GM12878 (cell line): ENCODE results near the gene MOCOS. TPM values are rescaled to one million over a fixed set of nuclear protein-coding genes. Genes with fewer than 3 reads are reported as not detected.

Source experiments
- ATAC-seq: fragments of 200-7000 bp; cut with Tn5 transposase; 3 replicates; pipeline ENCODE4 v1.9.1; 2020; ENCODE audit warnings: mild to moderate bottlenecking, moderate library complexity
- BruUV-seq: library from RNA; stranded (reverse); fragments of 400-500 nt; replicated peaks from 2 replicates; lab custom pipeline; 2021; lab: Mats Ljungman, UMichigan
- CTCF ChIA-PET: fragments of 300-600 bp; sonication (Branson Sonifier 250); formaldehyde crosslinking; extraction: SDS; loops from one replicate; lab custom pipeline; 2021; ENCODE audit warnings: inconsistent platforms; lab: Yijun Ruan, JAX
- POLR2A ChIA-PET: fragments of 350-600 bp; formaldehyde crosslinking; extraction: SDS; loops from one replicate; lab custom pipeline; 2021; ENCODE audit warnings: inconsistent platforms; lab: Charles Lee
- RAD21 ChIA-PET: fragments of 300-600 bp; sonication (Branson Sonifier 250); formaldehyde crosslinking; loops from one replicate; lab custom pipeline; 2023; ENCODE audit warnings: antibody characterized with exemption; ENCODE audit not compliant: unreplicated experiment; lab: Charles Lee
- SMC1A ChIA-PET: fragments of 300-600 bp; sonication (Branson Sonifier 250); formaldehyde crosslinking; loops from one replicate; lab custom pipeline; 2023; ENCODE audit not compliant: unreplicated experiment, uncharacterized antibody; lab: Charles Lee
- DNase-seq: peaks from one replicate; pipeline ENCODE4 v3.0.0-alpha.2; 2011; ENCODE audit warnings: low read depth, low spot score
- FAIRE-seq: peaks from 3 replicates; lab custom pipeline; 2011; peaks lifted over from hg19 to GRCh38; lab: Jason Lieb, UNC
- H2AFZ ChIP-seq: 2 replicates; pipeline ENCODE4 v1.6.0; 2011; ENCODE audit warnings: low read depth, low read length, control low read depth; ENCODE audit not compliant: control insufficient read depth
- H3K27ac ChIP-seq: 2 replicates; pipeline ENCODE4 v1.5.1; 2011; ENCODE audit warnings: control low read depth; ENCODE audit not compliant: control insufficient read depth, insufficient read depth
- H3K27me3 ChIP-seq, 2 experiments: replicated peaks in 1 of 2; 2 replicates each; pipeline versions ENCODE4 v1.6.0 to v1.6.1; 2011; ENCODE audit warnings: low read length in 1 of 2; ENCODE audit not compliant: control insufficient read depth in 2 of 2, insufficient read depth in 2 of 2
- H3K36me3 ChIP-seq, 2 experiments: 2 replicates each; pipeline ENCODE4 v1.5.1; 2011; ENCODE audit warnings: low read length in 1 of 2; ENCODE audit not compliant: control insufficient read depth in 2 of 2, insufficient read depth in 2 of 2
- H3K4me1 ChIP-seq: 2 replicates; pipeline ENCODE4 v1.6.1; 2011; ENCODE audit warnings: mild to moderate bottlenecking, low read length, moderate library complexity, mixed read lengths; ENCODE audit not compliant: control insufficient read depth, insufficient read depth
- H3K4me2 ChIP-seq: 2 replicates; pipeline ENCODE4 v1.6.0; 2011; ENCODE audit warnings: control low read depth; ENCODE audit not compliant: control insufficient read depth, insufficient read depth
- H3K4me3 ChIP-seq: fragments of 200-600 bp; sonication (generic); 2 replicates; pipeline ENCODE4 v1.5.1; 2016
- H3K79me2 ChIP-seq: 2 replicates; pipeline ENCODE4 v1.6.0; 2011; ENCODE audit warnings: low read length; ENCODE audit not compliant: control insufficient read depth, insufficient read depth
- H3K9ac ChIP-seq: 2 replicates; pipeline ENCODE4 v1.8.0; 2011; ENCODE audit warnings: low read length, control low read depth, mixed read lengths; ENCODE audit not compliant: control insufficient read depth, insufficient read depth
- H3K9me3 ChIP-seq: replicated peaks from 3 replicates; pipeline ENCODE4 v1.5.1; 2011; ENCODE audit warnings: mild to moderate bottlenecking, low read length; ENCODE audit not compliant: control insufficient read depth, insufficient read depth
- H4K20me1 ChIP-seq: 2 replicates; pipeline ENCODE4 v1.6.0; 2011; ENCODE audit not compliant: control insufficient read depth, insufficient read depth
- CTCF ChIP-seq, 3 experiments: IDR thresholded peaks in 2 of 3; conservative IDR thresholded peaks in 1 of 3; 2 replicates each; pipeline ENCODE4 v1.5.1; 2011; ENCODE audit warnings: low read depth in 3 of 3, low read length in 3 of 3, mild to moderate bottlenecking in 3 of 3, control low read depth in 2 of 3, moderate library complexity in 2 of 3, inconsistent platforms in 1 of 3, mixed read lengths in 1 of 3; ENCODE audit not compliant: control insufficient read depth in 2 of 3, insufficient read depth in 1 of 3; ENCODE audit errors: extremely low read depth in 1 of 3
- ETV6 ChIP-seq, 2 experiments: fragments of 450-650 bp in 1 of 2; IDR thresholded peaks in 1 of 2; conservative IDR thresholded peaks in 1 of 2; 2 replicates each; pipeline ENCODE4 v1.6.1; 2014; ENCODE audit warnings: antibody characterized with exemption in 1 of 2, borderline replicate concordance in 1 of 2, low read depth in 1 of 2, mild to moderate bottlenecking in 1 of 2, moderate library complexity in 1 of 2
- FOXK2 ChIP-seq: fragments of 450-650 bp; IDR thresholded peaks from 2 replicates; pipeline ENCODE4 v1.6.1; 2017; ENCODE audit warnings: mild to moderate bottlenecking, moderate library complexity
- IKZF2 ChIP-seq, 2 experiments: fragments of 450-650 bp; IDR thresholded peaks; 2 replicates each; pipeline ENCODE4 v1.6.1; 2017; ENCODE audit warnings: mild to moderate bottlenecking in 2 of 2, moderate library complexity in 2 of 2
- IRF4 ChIP-seq: IDR thresholded peaks from 2 replicates; pipeline ENCODE4 v1.6.1; 2011; ENCODE audit warnings: low read depth, low read length
- JUND ChIP-seq: IDR thresholded peaks from 2 replicates; pipeline ENCODE4 v1.6.1; 2012; ENCODE audit warnings: low read depth, mild to moderate bottlenecking, low read length, improper control_type of control experiment, moderate library complexity
- MYB ChIP-seq: fragments of 150-350 bp; IDR thresholded peaks from 2 replicates; pipeline ENCODE4 v1.6.1; 2014; ENCODE audit warnings: mild to moderate bottlenecking, low read depth, low read length, borderline replicate concordance
- RELB ChIP-seq: fragments of 450-650 bp; IDR thresholded peaks from 2 replicates; pipeline ENCODE4 v1.6.1; 2017; ENCODE audit warnings: low read depth, mild to moderate bottlenecking, moderate library complexity
- SMC3 ChIP-seq: IDR thresholded peaks from 2 replicates; pipeline ENCODE4 v1.6.1; 2011; ENCODE audit warnings: low read length, improper control_type of control experiment, borderline replicate concordance
- SP1 ChIP-seq: IDR thresholded peaks from one replicate; pipeline ENCODE4 v1.6.1; 2011; ENCODE audit warnings: low read depth, low read length
- USF1 ChIP-seq: IDR thresholded peaks from 2 replicates; pipeline ENCODE4 v1.6.1; 2011; ENCODE audit warnings: borderline replicate concordance, low read depth, mild to moderate bottlenecking, moderate library complexity, mixed read lengths, low read length; ENCODE audit not compliant: insufficient read depth; ENCODE audit errors: extremely low read length
- ZNF24 ChIP-seq: fragments of 450-650 bp; IDR thresholded peaks from 2 replicates; pipeline ENCODE4 v1.6.1; 2017; ENCODE audit warnings: antibody characterized with exemption, mild to moderate bottlenecking
- WGBS: methylation state at CpG from one replicate; pipeline ENCODE4 v1.1.6; 2016; ENCODE audit warnings: low lambda C conversion rate; ENCODE audit not compliant: insufficient replicate concordance, insufficient coverage; ENCODE audit errors: missing lambda C conversion rate; 5-methylcytosine and 5-hydroxymethylcytosine counted together
- in situ Hi-C: fragments of 300-500 bp; cut with MboI; formaldehyde crosslinking; loops from 9 replicates; pipeline ENCODE4 v1.14.3; 2018; ENCODE audit warnings: mixed read lengths
- intact Hi-C: fragments of 100-400 bp; cut with micrococcal nuclease; formaldehyde crosslinking; loops from one replicate; pipeline ENCODE4 v1.14.2; 2022; ENCODE audit not compliant: unreplicated experiment
- polyA plus RNA-seq, 11 experiments: library from polyadenylated mRNA; depleted of rRNA in 4 of 11; unstranded in 6 of 11; stranded (reverse) in 5 of 11; fragments of >200 nt; fragmentation: Nextera tagmentation in 4 of 11; fragmentation: Illumina TruSeq in 1 of 11; extraction: Ambion mirVana in 4 of 11; extraction: Trizol in 1 of 11; gene quantifications; 1 replicate in 1 of 11; 2 replicates in 10 of 11; pipeline versions ENCODE4 v1.2.1 to v1.2.3, GENCODE V29; 2011 to 2016; ENCODE audit warnings: inconsistent platforms in 2 of 11, missing spikeins in 2 of 11, low read depth in 1 of 11
- total RNA-seq, 4 experiments: library from RNA; depleted of rRNA in 3 of 4; stranded (reverse); fragments of >200 nt in 3 of 4; fragmentation: Illumina TruSeq in 1 of 4; extraction: Trizol in 1 of 4; gene quantifications; 2 replicates each; pipeline versions ENCODE4 v1.2.1 to v1.2.3, GENCODE V29; 2013 to 2021
- TF ChIP-seq, protein P1 (sequence below): IDR thresholded peaks from 2 replicates; pipeline ENCODE4 v1.6.1; 2011; ENCODE audit warnings: borderline replicate concordance, low read depth, mild to moderate bottlenecking, moderate library complexity, low read length; ENCODE audit not compliant: insufficient read depth, poor library complexity, severe bottlenecking
- TF ChIP-seq, protein P2 (sequence below): fragments of 450-650 bp; IDR thresholded peaks from 2 replicates; pipeline ENCODE4 v1.6.1; 2017; ENCODE audit warnings: mild to moderate bottlenecking, low read depth, inconsistent platforms; ENCODE audit not compliant: poor library complexity, severe bottlenecking

MOCOS gene
- total and polyA plus RNA-seq, 10 of the 15 experiments (the other 5 are each of a cell fraction or from before 2014, with no cell fraction given), result 0.16 to 0.56 (median 0.33) TPM

GRCh38 chr18:36181898-36182506 lies 5.3 kb upstream of the MOCOS start:
- POLR2A ChIA-PET, result no interaction called here
- Histone ChIP-seq H3K36me3 (peaks cover 0 to 5% of the 10 kb centered on the region in 2 experiments; a peak in 2 of 4 replicates), H3K4me3 (no peak overlapping the region), H3K27ac (no peak overlapping the region), H3K4me1 (peaks cover 8% of the 10 kb centered on the region), H3K27me3 (no peaks in the 10 kb centered on the region), H3K9ac (no peak overlapping the region), H3K79me2 (no peaks in the 10 kb centered on the region), H3K9me3 (no peaks in the 10 kb centered on the region), H3K4me2 (no peak overlapping the region), H4K20me1 (no peaks in the 10 kb centered on the region), H2AFZ (no peak overlapping the region)
- SMC1A ChIA-PET, result no interaction called here
- CTCF ChIA-PET, result no interaction called here
- WGBS, result 64% methylated on average over 3 of the region's 3 CpGs
- intact Hi-C loops (no loop called here), in situ Hi-C loops (no loop called here)
- BruUV-seq, result no TSS peak
- RAD21 ChIA-PET, result no interaction called here
- ATAC-seq, result no peak
- no peak for FAIRE-seq
- DNase-seq, result no peak
- TF ChIP-seq IKZF2 (IDR thresholded peaks at IDR 0.05), result no peak
- no peak for TF ChIP-seq SP1
- no peak for TF ChIP-seq ZNF24
- no peak for TF ChIP-seq CTCF (IDR thresholded peaks at IDR 0.05 in 2 of 3, conservative IDR thresholded peaks at IDR 0.05 in 1 of 3; ENCODE audit: control insufficient read depth in 2 of 3, extremely low read depth in 1 of 3, insufficient read depth in 1 of 3, low read depth in 3 of 3, low read length in 3 of 3)
- no peak for TF ChIP-seq ETV6 (conservative IDR thresholded peaks at IDR 0.05 in 1 of 2, IDR thresholded peaks at IDR 0.05 in 1 of 2; ENCODE audit: borderline replicate concordance in 1 of 2, low read depth in 1 of 2)
- no peak for TF ChIP-seq RELB
- TF ChIP-seq SMC3, result no peak
- TF ChIP-seq FOXK2, result no peak
- TF ChIP-seq IRF4, result no peak
- TF ChIP-seq JUND, result no peak
- TF ChIP-seq, protein P1, sequence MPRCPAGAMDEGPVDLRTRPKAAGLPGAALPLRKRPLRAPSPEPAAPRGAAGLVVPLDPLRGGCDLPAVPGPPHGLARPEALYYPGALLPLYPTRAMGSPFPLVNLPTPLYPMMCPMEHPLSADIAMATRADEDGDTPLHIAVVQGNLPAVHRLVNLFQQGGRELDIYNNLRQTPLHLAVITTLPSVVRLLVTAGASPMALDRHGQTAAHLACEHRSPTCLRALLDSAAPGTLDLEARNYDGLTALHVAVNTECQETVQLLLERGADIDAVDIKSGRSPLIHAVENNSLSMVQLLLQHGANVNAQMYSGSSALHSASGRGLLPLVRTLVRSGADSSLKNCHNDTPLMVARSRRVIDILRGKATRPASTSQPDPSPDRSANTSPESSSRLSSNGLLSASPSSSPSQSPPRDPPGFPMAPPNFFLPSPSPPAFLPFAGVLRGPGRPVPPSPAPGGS, result no peak
- TF ChIP-seq, protein P2, sequence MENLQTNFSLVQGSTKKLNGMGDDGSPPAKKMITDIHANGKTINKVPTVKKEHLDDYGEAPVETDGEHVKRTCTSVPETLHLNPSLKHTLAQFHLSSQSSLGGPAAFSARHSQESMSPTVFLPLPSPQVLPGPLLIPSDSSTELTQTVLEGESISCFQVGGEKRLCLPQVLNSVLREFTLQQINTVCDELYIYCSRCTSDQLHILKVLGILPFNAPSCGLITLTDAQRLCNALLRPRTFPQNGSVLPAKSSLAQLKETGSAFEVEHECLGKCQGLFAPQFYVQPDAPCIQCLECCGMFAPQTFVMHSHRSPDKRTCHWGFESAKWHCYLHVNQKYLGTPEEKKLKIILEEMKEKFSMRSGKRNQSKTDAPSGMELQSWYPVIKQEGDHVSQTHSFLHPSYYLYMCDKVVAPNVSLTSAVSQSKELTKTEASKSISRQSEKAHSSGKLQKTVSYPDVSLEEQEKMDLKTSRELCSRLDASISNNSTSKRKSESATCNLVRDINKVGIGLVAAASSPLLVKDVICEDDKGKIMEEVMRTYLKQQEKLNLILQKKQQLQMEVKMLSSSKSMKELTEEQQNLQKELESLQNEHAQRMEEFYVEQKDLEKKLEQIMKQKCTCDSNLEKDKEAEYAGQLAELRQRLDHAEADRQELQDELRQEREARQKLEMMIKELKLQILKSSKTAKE, result no peak
- TF ChIP-seq MYB, result no peak
- TF ChIP-seq USF1, result no peak
